Hippocampal formation (tissue), 2 donors: Measurements from ENCODE around the gene GALNT17.

Source experiments
- DNase-seq, 2 donors: peaks; one replicate each; lab custom pipeline; 2025; lab: John Stamatoyannopoulos, UW

The GALNT17 gene

DNA sequence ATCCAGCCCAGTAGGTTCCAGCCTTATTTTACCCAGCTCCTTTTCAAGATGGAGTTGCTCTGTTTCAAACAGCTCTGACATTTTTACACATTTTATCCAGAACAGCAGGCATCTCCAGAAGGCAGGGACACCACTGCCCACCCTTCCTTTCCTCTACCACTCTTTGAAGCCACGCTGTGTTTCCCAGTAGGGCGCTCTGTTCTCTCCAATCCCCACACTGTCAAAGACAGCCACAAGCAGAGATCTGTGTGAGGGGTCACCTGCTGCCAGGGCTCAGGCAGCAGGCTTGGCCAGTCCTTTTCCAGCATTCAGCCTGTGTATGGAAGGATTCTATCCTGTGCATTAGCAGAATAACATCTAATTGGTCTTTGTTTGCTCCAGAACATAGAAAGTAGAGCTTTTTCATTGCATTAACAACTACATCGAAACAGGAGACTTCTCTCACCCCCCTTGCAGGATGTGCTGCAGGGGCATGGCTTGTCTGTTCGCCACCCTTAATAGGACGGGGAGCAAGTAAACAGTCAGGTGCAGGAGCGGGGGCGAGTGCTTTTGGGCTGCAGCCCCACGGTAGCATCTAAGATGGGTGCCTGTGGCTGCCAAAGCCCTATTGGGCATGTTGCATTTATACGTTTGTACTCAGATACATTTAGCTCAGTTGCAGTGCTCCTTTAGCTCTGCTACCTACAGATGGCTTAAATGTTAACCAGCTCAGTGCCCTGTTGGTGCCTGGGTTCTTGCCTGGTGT is 326.1 kb downstream of the GALNT17 start:
- no peak for DNase-seq

DNA sequence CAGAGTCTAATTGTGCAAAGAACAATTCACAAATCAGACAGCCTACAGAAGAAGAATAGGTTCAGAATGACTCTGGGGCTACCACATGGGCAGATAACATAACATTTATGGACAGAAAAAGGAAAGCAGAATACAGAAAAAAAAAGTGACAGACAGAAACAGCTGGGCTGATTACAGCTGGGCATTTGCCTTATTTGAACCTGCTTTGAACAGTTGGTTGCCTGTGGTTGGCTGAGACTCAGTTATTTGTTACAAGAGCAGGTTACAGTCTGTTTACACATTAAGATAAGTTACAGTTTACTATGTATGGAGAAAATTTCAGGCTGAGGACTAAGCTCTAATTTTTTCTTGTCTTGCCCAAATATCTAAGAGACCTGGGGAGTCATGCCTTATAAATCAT is 327.2 kb downstream of the GALNT17 start:
- no peak for DNase-seq

DNA sequence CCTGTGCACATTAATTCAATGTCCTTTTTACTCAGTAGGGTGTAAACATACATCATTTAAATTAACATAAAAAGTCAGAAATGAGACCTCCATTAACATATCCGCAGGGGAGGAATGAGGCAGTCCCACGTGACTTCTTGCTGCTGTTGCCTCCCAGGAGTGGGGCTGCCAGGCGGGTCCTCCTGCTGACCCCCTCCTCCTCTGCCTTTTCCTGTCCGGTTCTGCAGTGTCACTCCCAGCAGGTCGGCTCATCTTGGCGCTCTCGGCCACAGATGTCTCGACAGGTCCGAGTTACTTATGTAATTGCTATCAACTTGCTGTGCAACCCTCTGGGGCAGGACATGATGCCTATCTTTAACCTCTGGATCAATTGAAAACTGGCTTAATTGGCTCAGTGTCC is 329.6 kb downstream of the GALNT17 start:
- DNase-seq = no peak

DNA sequence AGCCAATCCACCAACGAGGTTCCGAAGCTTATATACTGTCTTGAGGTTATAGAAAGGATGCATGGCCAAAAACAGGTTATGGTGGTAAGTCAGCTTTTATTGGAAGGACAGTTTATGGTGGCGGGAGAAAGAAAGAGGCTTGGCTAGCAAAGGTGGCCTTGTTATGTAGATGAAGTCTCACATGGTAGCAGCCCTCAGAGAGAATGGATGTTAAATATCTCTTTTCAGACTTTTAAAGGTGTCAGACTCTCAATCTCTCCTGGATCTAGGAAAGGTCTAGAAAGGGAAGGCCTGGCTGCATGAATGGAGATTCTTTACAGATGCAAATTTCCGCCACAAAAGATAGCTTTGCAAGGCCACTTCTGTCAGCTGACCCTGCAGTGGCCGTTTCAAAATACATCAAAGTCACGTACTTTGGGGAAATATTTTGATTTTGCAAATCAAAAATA is 333.8 kb downstream of the GALNT17 start:
- no peak for DNase-seq

DNA sequence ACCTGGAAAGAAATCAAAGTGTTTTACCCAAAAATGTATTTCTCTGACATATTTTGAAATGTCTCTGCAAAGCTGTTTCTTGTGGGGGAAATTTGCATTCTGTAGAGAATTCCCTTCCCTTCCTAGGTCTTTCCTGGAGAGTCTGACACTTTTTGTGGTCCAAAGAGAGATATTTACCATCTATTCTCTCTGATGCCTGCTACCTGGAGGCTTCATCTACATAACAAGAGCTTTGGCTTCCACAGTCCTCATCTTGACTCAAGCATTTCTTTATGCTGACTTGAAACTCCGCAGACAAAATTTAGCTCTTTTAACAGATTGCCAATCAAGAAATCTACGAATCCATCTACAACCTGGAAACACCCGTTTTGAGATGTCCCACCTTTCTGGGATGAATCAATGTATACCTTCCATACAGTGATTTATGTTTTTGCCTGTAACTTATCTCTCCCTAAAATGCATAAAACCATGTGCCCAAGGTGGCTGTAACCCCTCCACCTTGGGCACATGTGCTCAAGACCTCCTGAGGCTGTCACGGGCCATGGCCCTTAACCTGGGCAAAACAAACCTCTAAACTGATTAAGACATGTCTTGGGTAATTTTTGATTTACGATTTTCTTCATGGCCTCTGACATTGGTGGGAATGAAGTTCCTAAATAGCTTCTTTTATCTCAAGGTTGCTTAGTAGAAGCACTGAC is 334.7 kb downstream of the GALNT17 start:
- no peak for DNase-seq

DNA sequence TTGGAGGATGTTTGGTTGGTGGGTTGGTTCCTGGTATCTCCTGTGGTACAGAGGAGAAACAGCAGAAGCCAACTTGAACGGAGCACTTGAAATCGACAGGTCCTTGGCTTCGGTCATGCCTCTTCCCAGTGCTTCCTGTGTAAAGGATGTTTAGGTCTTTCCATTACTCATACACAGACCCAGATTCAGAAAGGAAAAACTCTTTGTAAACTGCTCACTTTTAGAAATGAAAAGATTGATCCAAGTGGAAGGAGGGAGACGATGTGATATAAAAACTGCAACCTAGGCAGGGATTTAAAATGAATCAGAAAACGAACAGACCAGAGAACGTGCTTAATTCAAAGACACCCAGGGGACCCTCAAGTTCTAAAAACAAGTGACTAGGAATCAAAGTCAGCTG is 338.4 kb downstream of the GALNT17 start:
- no peak for DNase-seq

DNA sequence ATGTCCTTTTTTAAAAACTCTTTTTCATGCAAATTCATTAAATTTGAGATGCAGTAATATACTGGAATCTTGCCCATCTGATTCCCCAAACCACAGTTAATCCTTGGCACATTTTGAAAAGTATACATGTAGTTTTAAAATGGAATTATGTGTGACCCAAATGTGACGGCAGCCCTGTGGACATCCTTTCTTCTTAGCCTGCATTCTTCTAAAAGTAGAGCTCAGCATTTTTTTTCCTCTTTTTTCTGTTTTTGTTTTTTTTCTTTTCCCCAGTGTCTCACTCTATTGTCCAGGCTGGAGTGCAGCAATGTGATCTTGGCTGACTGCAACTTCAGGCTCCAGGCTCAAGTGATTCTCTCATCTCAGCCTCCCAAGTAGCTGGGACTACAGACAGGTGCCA is 338.9 kb downstream of the GALNT17 start:
- DNase-seq = no peak

DNA sequence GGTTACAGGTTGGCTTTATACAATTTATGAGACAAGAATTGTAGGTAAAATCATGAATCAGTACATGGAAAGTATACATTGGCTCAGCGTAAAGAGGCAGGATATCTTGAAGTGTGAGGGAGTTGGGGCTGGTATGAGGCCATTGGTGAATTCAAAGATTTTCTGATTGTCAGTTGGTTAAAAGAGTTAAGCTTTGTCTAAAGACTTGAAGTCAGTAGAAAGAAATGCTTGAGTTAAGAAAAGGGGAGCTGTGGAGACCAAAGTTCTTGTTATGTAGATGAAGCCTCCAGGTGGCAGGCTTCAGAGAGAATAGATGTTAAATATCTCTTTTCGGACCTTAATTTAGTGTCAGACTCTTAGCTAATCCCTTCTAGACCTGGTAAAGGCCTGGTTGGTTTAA is 341.0 kb downstream of the GALNT17 start:
- no peak for DNase-seq

DNA sequence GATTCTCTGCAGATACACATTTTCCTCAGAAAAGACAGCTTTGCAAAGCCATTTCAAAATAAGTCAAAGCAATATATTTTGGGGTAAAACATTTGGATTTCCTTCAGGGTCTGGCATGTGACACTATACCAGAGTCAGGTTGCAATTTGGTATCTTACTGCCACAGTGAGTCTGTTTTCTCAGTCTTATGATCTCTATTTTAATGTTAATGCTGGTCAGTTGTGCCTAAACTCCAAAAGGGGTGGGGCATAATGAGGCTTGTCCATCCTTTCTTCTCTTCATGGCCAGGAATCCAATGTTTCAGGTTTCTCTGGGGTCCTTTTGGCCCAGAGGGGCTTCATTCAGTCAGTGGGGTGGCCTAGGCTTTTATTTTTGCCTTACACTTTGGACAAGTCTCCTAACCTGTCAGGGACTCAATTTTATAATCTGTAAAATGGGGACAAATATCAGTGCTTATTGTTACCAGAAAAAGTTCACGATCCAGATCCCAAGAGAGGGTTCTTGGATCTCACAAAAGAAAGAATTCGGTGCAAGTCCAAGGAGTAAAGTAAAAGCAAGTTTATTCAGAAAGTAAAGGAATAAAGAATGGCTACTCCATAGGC is 341.5 kb downstream of the GALNT17 start:
- DNase-seq = no peak

DNA sequence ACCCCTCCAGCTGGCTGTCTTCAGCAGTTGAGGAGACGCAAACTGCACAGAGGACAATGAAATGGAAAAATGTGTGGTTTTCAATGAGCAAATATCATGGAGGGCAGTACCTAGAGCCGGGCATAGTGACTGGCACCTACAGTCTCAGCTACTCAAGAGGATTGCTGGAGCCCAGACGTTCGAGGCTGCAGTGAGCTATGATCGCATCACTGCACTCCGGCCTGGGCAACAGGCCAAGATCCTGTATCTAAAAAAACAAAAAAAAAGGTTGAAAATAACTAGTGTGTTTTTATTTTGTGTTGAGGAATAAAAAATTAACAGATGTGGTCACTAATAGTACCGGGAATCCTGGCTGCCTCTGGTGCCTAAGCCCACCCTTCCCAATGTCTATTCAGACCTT is 345.5 kb downstream of the GALNT17 start:
- no peak for DNase-seq

DNA sequence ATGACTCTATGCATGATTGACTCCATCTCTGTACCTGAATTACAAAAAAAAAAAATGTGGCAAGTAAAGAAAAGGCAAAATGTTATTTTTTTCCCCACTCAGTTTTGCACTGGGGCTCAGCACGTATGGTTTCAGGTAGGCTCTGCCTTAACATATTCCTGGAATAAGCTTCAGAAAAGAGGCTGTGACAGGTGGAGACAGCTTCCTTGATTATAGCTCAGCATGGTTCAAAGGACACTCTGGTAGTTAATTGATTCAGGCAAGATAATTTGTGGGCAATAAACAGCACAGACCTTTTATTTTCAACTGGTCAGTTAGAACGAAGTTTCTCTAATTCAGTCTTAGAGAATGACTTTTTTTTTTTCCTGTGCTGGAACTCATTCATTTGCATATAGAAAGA is 347.3 kb downstream of the GALNT17 start:
- DNase-seq = no peak

DNA sequence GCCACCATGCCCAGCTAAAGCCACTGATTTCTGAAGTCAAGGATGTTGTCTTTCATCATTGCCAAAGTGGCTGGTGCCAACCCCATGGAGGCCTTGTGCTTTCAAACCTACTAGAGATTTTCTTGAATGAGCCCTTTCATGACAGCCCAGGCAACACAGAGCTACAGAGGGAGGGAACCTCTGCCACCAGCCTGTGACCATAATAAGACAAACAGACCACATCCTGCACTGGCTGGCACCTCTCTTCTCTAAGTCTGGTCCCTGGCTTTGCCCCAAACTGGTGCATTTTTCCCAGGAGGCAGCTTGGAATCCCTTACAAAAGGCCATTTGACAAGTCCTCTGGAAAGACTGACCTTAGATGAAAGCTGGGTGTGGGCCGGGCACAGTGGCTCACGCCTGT is 348.8 kb downstream of the GALNT17 start:
- no peak for DNase-seq

DNA sequence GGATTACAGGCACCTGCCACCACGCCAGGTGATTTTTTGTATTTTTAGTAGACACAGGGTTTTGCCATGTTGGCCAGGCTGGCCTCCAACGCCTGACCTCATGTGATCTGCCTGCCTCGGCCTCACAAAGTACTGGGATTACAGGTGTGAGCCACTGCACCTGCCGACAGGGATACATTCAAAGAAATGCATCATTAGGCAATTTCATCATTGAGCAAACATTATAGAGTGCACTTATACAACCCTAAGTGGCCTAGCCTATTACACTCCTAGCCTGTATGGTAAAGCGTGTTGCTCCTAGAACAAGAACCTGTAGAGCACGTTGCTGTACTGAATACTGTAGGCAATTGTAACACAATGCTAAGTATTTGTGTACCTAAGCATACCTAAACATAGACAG is 350.3 kb downstream of the GALNT17 start:
- no peak for DNase-seq

DNA sequence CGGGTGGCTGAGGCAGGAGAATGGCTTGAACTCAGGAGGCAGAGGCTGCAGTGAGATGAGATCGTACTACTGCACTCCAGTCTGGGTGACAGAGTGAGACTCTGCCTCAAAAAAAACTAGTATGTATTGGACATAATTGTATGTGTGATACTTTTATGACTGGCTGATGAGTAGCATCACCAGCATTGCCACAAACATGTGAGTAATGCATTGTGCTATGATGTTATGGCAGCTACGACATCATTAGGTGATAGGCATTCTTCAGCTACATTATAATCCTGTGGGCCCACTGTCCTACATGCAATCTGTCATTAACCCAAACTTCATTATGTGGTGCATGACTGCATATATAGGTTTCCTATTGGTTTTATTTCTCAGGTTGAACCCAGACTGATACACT is 352.4 kb downstream of the GALNT17 start:
- DNase-seq = no peak

DNA sequence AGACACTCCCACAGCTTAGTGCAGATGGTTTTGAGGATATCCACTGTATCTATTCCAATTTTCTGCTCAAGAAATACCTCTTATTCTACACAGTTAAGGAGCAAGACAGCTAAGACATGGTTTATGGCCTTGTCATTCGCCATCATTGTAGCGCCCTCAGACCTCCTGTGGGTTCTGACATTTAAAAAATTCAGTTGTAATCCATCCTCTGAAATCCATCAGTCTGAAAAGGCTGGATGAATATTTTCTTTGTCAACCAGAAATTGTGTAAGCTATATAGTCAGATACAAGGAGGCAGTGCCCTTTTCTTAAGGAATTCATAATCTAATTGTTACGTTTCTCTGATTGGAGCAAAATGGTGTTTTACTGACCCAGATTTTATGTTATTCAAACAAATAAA is 353.6 kb downstream of the GALNT17 start:
- no peak for DNase-seq

DNA sequence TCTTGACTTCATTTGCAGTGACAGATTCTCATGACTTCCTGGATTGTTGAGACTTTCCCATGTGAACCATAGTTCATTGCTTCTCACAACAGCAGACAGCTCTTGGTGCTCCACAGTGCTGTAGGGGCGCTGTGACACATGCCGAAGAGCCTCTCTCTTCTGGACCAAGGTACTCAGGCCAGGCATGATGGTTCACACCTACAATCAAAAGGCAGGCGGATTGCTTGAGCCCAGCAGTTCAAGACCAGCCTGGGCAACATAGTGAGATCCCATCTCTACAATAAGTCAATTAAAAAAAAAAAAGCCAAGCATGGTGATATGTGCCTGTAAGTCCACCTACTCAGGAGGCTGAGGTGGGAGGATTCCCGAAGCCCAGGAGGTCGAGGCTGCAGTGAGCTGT is 354.5 kb downstream of the GALNT17 start:
- DNase-seq = no peak

DNA sequence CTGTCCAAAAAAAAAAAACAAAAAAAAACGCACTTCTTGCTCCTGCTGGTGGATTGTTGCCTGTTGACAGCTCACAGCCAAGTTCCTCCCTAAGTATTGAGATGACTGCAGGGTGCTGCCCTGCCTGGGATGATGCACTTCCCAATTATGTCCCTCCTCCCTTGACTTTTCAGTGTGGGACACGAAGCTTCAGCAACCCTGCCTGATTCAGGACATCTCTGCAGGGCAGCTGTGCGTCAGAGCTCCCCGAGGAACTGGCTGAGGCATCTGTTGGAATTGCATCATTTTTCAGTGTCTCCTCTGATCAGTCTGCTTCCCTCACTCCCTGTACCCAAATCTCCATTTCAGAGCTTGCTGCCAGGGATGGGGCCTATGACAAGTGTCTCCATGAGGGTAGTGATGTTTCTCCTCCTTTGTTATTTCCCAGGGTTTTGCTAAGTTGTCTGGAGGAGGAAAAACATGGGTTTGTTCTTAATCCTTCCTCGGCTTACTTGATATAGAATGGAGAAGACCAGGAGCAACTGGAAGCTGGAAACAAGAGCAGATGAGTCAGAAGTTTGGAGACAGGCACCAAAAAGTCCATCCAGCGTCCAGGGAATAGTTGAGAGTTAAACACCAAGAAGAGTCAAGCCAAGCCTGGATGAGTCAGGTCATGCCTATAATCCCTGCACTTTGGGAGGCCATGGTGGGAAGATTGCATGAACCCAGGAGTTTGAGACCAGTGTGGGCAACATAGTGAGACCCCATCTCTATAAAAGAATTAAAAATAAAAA is 355.1 kb downstream of the GALNT17 start:
- DNase-seq = no peak

DNA sequence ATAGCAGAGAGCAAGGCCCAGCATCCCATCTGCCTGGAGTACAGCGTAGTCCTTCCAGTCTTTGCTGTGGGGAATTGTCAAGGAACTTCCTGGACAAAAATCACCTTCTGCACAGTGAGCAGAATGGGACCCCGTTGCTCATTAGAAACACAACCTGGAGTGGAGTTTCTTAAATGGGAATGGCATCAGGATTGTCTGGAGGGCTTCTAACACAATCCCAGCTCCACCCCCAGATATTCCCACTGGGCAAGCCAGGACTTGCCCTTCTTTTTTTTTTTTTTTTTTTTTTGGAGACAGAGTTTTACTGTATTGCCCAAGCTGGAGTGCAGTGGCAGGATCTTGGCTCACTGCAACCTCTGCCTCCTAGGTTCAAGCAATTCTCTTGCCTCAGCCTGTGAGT is 356.4 kb downstream of the GALNT17 start:
- no peak for DNase-seq

DNA sequence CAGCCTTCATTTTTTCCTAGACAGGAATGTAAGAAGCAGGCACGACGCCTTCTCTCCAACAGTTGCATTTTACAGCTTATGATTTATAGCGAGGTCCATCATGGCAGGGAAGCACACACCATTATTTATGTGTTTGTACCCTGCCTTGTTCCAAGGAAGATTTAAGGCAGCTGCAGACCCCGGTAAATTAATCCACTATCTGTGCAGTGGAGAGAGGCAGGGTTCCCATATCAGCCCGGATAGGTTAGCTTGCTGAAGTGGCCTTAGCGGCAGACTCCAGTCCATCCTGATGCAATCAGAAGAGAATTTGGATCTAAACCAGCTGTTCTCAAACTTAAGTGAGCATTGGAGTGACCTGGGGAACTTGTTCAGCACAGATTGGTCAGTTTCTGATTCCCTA is 359.4 kb downstream of the GALNT17 start:
- DNase-seq = no peak

DNA sequence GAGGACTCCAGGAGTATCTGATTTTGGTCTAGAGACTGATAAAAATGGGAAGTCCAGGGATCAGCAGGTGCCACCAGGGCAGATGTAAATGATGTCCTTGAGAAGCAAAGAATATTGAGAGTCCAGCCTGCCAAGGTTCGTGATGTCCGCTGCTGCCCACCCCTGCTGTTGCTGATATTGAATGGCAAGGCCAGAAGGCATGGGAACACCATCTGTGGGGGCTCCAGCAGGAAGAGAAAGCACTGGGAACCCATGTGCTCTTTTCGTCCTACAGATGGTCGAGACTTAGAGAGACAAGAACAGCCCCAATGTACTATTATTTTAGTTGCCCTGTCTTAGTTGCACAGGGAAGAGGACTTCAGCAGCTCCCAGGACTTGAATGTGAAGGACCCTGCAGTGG is 363.9 kb downstream of the GALNT17 start:
- no peak for DNase-seq

DNA sequence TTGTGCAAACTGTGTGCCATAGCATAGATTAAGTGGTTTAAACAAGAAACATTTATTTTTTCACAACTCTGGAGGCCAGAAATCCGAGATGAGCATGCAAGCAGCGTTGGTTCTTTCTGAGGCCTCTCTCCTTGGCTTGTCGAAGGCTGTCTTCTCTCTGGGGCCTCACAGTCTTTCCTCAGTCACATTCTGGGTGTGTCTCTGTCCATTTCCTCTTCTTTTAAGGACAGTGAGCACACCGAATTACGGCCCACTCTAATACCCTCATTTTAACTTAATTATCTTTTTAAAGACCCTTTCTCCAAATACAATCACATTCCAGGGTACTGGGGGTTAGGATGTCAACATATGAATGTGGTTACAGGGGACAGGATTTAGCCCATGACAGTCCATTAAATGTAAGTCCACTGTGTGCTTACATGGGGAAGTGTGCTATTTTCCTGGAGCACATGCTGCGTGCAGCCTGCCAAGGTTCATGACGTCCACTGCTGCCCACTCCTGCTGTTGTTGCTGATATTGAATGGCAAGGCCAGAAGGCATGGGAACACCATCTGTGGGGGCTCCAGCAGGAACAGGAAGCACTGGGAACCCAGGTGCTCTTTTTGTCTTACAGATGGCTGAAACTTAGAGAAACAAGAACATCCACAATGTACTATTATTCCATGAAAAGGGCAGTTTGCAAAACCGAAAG is 365.5 kb downstream of the GALNT17 start:
- no peak for DNase-seq

DNA sequence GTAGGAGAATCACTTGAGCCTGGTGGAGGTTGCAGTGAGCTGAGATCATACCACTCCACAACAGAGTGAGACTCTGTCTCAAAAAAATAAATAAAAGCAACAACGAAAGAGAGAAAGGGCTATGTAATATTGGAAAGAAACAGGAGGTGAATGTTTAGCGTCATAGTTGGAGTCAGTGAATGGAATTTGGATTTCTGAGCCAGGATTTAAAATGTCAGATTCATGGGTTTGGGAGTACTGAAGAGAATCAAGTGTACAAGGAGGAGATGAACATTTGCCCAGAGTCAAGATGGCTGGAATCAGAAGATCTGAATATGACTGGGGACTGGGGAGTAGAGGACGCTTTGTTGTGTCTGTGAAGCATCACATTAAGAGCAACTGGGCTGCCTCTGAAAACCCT is 366.4 kb downstream of the GALNT17 start:
- DNase-seq = no peak
